WTC11 (cell line): ENCODE data around the gene TMEM128. TPM values are rescaled to one million over a fixed set of nuclear protein-coding genes. Genes with fewer than 3 reads are reported as not detected.
A peak's percentile ranks its signal among the peaks of the same experiment; 100 is the strongest.

Source experiments
- ATAC-seq: fragments of 200-7000 bp; cut with Tn5 transposase; 2 replicates; pipeline ENCODE4 v1.10.0; 2021; ENCODE audit warnings: mild to moderate bottlenecking, moderate library complexity
- CTCF ChIA-PET: fragments of 300-600 bp; sonication (Branson Sonifier 250); formaldehyde crosslinking; loops from one replicate; lab custom pipeline; 2021; ENCODE audit warnings: antibody characterized with exemption; lab: Charles Lee
- POLR2A ChIA-PET: fragments of 350-600 bp; sonication (Branson Sonifier 250); formaldehyde crosslinking; loops from one replicate; lab custom pipeline; 2021; ENCODE audit warnings: antibody characterized with exemption; lab: Charles Lee
- DNase-seq: peaks from one replicate; pipeline ENCODE4 v3.0.0; 2021; ENCODE audit warnings: low spot score
- H3K27ac Mint-ChIP-seq: 2 replicates; pipeline ENCODE4 v1.8.0; 2021; ENCODE audit warnings: mixed read lengths
- H3K27me3 Mint-ChIP-seq: 2 replicates; pipeline ENCODE4 v1.8.0; 2021; ENCODE audit warnings: low read depth, mild to moderate bottlenecking, moderate library complexity, mixed read lengths
- H3K36me3 Mint-ChIP-seq: 2 replicates; pipeline ENCODE4 v1.8.0; 2021; ENCODE audit warnings: mixed read lengths
- H3K4me1 Mint-ChIP-seq: 2 replicates; pipeline ENCODE4 v1.8.0; 2022; ENCODE audit warnings: mixed read lengths
- H3K4me3 Mint-ChIP-seq: 2 replicates; pipeline ENCODE4 v1.8.0; 2021; ENCODE audit warnings: mild to moderate bottlenecking, moderate library complexity, mixed read lengths
- H3K9me3 Mint-ChIP-seq: 2 replicates; pipeline ENCODE4 v1.8.0; 2021; ENCODE audit warnings: mixed read lengths
- ATF1 ChIP-seq: sonication (generic); formaldehyde crosslinking; IDR thresholded peaks from 2 replicates; pipeline ENCODE4 v1.8.1; 2023; ENCODE audit warnings: mild to moderate bottlenecking, moderate library complexity, missing genetic modification reagents
- E2F5 ChIP-seq: sonication (generic); formaldehyde crosslinking; IDR thresholded peaks from 2 replicates; pipeline ENCODE4 v1.8.1; 2022; ENCODE audit warnings: mild to moderate bottlenecking, moderate library complexity, missing genetic modification reagents
- FOXP1 ChIP-seq: sonication (generic); formaldehyde crosslinking; IDR thresholded peaks from 2 replicates; pipeline ENCODE4 v1.8.0; 2022; ENCODE audit warnings: missing genetic modification reagents, mild to moderate bottlenecking, moderate library complexity, borderline replicate concordance
- GRHL2 ChIP-seq: fragments of 250-450 bp; sonication (Bioruptor Pico); IDR thresholded peaks from 2 replicates; pipeline ENCODE4 v1.8.0; 2022; ENCODE audit warnings: mild to moderate bottlenecking, moderate library complexity; ENCODE audit not compliant: insufficient replicate concordance, severe bottlenecking
- GTF2I ChIP-seq: fragments of 250-450 bp; sonication (Bioruptor Pico); conservative IDR thresholded peaks from 2 replicates; pipeline ENCODE4 v1.4.0; 2021; ENCODE audit warnings: mild to moderate bottlenecking
- HMGA2 ChIP-seq: fragments of 250-450 bp; sonication (Bioruptor Pico); IDR thresholded peaks from 2 replicates; pipeline ENCODE4 v1.4.0; 2021; ENCODE audit warnings: mild to moderate bottlenecking, moderate library complexity
- IRF2 ChIP-seq: sonication (generic); formaldehyde crosslinking; IDR thresholded peaks from 2 replicates; pipeline ENCODE4 v1.8.0; 2022; ENCODE audit warnings: low read depth, missing genetic modification reagents, borderline replicate concordance
- KAT7 ChIP-seq: sonication (generic); formaldehyde crosslinking; IDR thresholded peaks from 2 replicates; pipeline ENCODE4 v1.8.1; 2023; ENCODE audit warnings: missing genetic modification reagents, mild to moderate bottlenecking, borderline replicate concordance
- NR1H2 ChIP-seq: sonication (generic); formaldehyde crosslinking; IDR thresholded peaks from 2 replicates; pipeline ENCODE4 v1.9.0; 2021; ENCODE audit warnings: mild to moderate bottlenecking, moderate library complexity, missing genetic modification reagents
- RELA ChIP-seq: sonication (generic); formaldehyde crosslinking; IDR thresholded peaks from 2 replicates; pipeline ENCODE4 v1.8.1; 2022; ENCODE audit warnings: missing genetic modification reagents, mild to moderate bottlenecking, borderline replicate concordance
- SP1 ChIP-seq: sonication (generic); formaldehyde crosslinking; conservative IDR thresholded peaks from 2 replicates; pipeline ENCODE4 v1.8.1; 2022; ENCODE audit warnings: missing genetic modification reagents
- TEAD4 ChIP-seq: sonication (generic); formaldehyde crosslinking; IDR thresholded peaks from 2 replicates; pipeline ENCODE4 v1.8.0; 2022; ENCODE audit warnings: mild to moderate bottlenecking, missing genetic modification reagents
- ZBTB21 ChIP-seq: sonication (generic); formaldehyde crosslinking; IDR thresholded peaks from 2 replicates; pipeline ENCODE4 v1.8.1; 2023; ENCODE audit warnings: mild to moderate bottlenecking, missing genetic modification reagents, borderline replicate concordance
- ZNF138 ChIP-seq: sonication (generic); formaldehyde crosslinking; conservative IDR thresholded peaks from 2 replicates; pipeline ENCODE4 v1.8.1; 2022; ENCODE audit warnings: mild to moderate bottlenecking, moderate library complexity, missing genetic modification reagents
- ZNF281 ChIP-seq: sonication (generic); formaldehyde crosslinking; IDR thresholded peaks from 2 replicates; pipeline ENCODE4 v1.8.0; 2023; ENCODE audit warnings: mild to moderate bottlenecking, missing genetic modification reagents
- ZNF423 ChIP-seq: fragments of 250-450 bp; sonication (Bioruptor Pico); IDR thresholded peaks from 2 replicates; pipeline ENCODE4 v2.1.2; 2022; ENCODE audit warnings: mild to moderate bottlenecking, moderate library complexity
- total RNA-seq: library from RNA; stranded (reverse); gene quantifications from 3 replicates; pipeline ENCODE4 v1.2.3, GENCODE V29; 2021
- TF ChIP-seq, protein P1 (sequence below): sonication (generic); formaldehyde crosslinking; IDR thresholded peaks from 2 replicates; pipeline ENCODE4 v1.8.1; 2023; ENCODE audit warnings: mild to moderate bottlenecking, missing genetic modification reagents
- TF ChIP-seq, protein P2 (sequence below): sonication (generic); formaldehyde crosslinking; IDR thresholded peaks from 2 replicates; pipeline ENCODE4 v1.8.1; 2022; ENCODE audit warnings: low read depth, mild to moderate bottlenecking, moderate library complexity, missing genetic modification reagents, borderline replicate concordance
- TF ChIP-seq, protein P3 (sequence below): sonication (generic); formaldehyde crosslinking; IDR thresholded peaks from 2 replicates; pipeline ENCODE4 v1.8.1; 2023; ENCODE audit warnings: mild to moderate bottlenecking, missing genetic modification reagents, moderate library complexity
- TF ChIP-seq, protein P4 (sequence below): fragments of 250-450 bp; sonication (Bioruptor Pico); IDR thresholded peaks from 2 replicates; pipeline ENCODE4 v1.9.0; 2021; ENCODE audit warnings: moderate library complexity, mild to moderate bottlenecking, inconsistent platforms, borderline replicate concordance

The TMEM128 gene
- total RNA-seq, 1 experiment from 2014 or later: 21.1 TPM

- Mint-ChIP-seq H3K4me1 (peaks cover 23% of the 10 kb centered on the region), H3K27ac (no peak overlapping the region), H3K27me3 (no peaks in the 10 kb centered on the region), H3K9me3 (no peaks in the 10 kb centered on the region), H3K36me3 (peaks cover 29% of the 10 kb centered on the region), H3K4me3 (peak overlapping the region; percentile 23)
- TF ChIP-seq, protein P1, sequence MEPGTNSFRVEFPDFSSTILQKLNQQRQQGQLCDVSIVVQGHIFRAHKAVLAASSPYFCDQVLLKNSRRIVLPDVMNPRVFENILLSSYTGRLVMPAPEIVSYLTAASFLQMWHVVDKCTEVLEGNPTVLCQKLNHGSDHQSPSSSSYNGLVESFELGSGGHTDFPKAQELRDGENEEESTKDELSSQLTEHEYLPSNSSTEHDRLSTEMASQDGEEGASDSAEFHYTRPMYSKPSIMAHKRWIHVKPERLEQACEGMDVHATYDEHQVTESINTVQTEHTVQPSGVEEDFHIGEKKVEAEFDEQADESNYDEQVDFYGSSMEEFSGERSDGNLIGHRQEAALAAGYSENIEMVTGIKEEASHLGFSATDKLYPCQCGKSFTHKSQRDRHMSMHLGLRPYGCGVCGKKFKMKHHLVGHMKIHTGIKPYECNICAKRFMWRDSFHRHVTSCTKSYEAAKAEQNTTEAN: no peak
- TF ChIP-seq ATF1 (CRISPR knock-in tag): no peak
- TF ChIP-seq SP1 (CRISPR knock-in tag): no peak
- no peak for TF ChIP-seq GRHL2 (CRISPR knock-in tag)
- TF ChIP-seq GTF2I (CRISPR knock-in tag): no peak
- DNase-seq: no peak
- POLR2A ChIA-PET: no interaction called here
- ATAC-seq: no peak
- CTCF ChIA-PET: no interaction called here
Observed at GRCh38 chr4:4288098-4288497, 40.1 kb upstream of the TMEM128 start.

DNA sequence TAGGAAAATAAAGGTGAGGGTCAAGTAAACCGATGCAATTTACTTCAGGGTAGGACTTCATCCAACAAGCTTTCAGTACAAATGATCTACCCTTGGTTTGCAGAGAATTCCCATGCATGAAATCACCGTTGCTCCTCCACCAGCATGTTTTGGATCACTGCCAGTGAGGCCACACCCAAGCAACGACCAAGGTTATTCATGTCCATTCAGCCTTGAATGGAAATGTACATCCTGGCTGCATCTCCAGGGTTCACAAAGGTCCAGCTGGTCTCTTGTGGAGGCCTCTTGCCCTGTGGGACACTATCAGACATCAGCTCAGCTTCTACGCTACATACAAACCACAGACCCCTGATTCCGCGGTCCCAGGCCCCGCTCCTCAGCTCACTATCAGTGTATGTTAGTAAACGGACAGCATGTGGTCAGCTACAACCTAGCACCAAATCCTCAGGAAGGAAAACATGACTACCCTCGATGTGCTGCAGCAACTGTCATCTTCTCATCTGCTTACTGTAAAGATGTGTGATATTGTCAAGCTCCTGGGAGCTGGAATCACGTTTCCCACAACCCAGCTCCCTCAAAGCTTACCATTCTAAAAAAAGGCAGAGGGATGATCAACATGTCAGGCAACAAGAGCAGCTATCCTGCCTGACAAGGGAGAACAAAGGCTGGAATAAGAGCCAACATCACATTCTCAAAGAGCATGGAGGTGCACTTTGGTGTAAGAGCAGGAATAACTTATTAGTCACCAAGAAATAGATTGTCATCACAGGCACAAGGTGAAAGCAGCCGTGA lies 37.0 kb upstream of the TMEM128 start:
- Mint-ChIP-seq H3K4me3 (no peak overlapping the region), H3K4me1 (peaks cover 15% of the 10 kb centered on the region), H3K27ac (no peak overlapping the region), H3K9me3 (no peaks in the 10 kb centered on the region)
- ChIA-PET CTCF (no interaction called here), POLR2A (no interaction called here)
- ATAC-seq (no peak), DNase-seq (no peak)
- TF ChIP-seq E2F5 (CRISPR knock-in tag): no peak
- no peak for TF ChIP-seq NR1H2
- TF ChIP-seq RELA (CRISPR knock-in tag): no peak
- TF ChIP-seq ZBTB21 (CRISPR knock-in tag): no peak
- no peak for TF ChIP-seq KAT7 (CRISPR knock-in tag)
- TF ChIP-seq, protein P2, sequence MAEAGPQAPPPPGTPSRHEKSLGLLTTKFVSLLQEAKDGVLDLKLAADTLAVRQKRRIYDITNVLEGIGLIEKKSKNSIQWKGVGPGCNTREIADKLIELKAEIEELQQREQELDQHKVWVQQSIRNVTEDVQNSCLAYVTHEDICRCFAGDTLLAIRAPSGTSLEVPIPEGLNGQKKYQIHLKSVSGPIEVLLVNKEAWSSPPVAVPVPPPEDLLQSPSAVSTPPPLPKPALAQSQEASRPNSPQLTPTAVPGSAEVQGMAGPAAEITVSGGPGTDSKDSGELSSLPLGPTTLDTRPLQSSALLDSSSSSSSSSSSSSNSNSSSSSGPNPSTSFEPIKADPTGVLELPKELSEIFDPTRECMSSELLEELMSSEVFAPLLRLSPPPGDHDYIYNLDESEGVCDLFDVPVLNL: no peak
- TF ChIP-seq IRF2 (CRISPR knock-in tag): no peak
- TF ChIP-seq ZNF138: no peak
- TF ChIP-seq ZNF281: no peak
- no peak for TF ChIP-seq TEAD4 (CRISPR knock-in tag)
- TF ChIP-seq HMGA2: no peak
- no peak for TF ChIP-seq ZNF423 (CRISPR knock-in tag)
- TF ChIP-seq FOXP1 (CRISPR knock-in tag): no peak
- TF ChIP-seq, protein P3, sequence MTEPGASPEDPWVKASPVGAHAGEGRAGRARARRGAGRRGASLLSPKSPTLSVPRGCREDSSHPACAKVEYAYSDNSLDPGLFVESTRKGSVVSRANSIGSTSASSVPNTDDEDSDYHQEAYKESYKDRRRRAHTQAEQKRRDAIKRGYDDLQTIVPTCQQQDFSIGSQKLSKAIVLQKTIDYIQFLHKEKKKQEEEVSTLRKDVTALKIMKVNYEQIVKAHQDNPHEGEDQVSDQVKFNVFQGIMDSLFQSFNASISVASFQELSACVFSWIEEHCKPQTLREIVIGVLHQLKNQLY: no peak
- TF ChIP-seq, protein P4, sequence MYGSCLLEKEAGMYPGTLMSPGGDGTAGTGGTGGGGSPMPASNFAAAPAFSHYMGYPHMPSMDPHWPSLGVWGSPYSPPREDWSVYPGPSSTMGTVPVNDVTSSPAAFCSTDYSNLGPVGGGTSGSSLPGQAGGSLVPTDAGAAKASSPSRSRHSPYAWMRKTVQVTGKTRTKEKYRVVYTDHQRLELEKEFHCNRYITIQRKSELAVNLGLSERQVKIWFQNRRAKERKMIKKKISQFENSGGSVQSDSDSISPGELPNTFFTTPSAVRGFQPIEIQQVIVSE (CRISPR knock-in tag): no peak
- TF ChIP-seq, all 79 proteins: peak for 0
- Mint-ChIP-seq H3K27me3 (no peaks in the 10 kb centered on the region), H3K36me3 (peaks cover 55% of the 10 kb centered on the region)
